GM21528 (cell line): ENCODE results near the gene C1orf159.

ENCODE experiments used
- ATAC-seq: cut with Tn5 transposase; IDR thresholded peaks from one replicate; pipeline ENCODE4 v1.9.1; 2021; ENCODE audit warnings: mild to moderate bottlenecking, moderate library complexity; ENCODE audit not compliant: unreplicated experiment, low FRiP score

The C1orf159 gene

GRCh38 chr1:1094981-1095380 is 20.9 kb downstream of the C1orf159 start:
- no peak for ATAC-seq

- no peak for ATAC-seq
Measured at GRCh38 chr1:1093610-1093943, 22.3 kb downstream of the C1orf159 start.

- no peak for ATAC-seq
Measured at GRCh38 chr1:1092894-1093609, 22.8 kb downstream of the C1orf159 start.

GRCh38 chr1:1092149-1092855 is 23.6 kb downstream of the C1orf159 start:
- no peak for ATAC-seq

- no peak for ATAC-seq
Measured at GRCh38 chr1:1091344-1092148, 24.3 kb downstream of the C1orf159 start.

GRCh38 chr1:1090424-1091343 is 25.2 kb downstream of the C1orf159 start:
- no peak for ATAC-seq

- ATAC-seq, result no peak
Measured at GRCh38 chr1:1089731-1090423, 26.0 kb downstream of the C1orf159 start.

- ATAC-seq, result no peak
Measured at GRCh38 chr1:1088801-1089680, 26.8 kb downstream of the C1orf159 start.

- ATAC-seq, result no peak
Measured at GRCh38 chr1:1088029-1088800, 27.7 kb downstream of the C1orf159 start.

GRCh38 chr1:1087351-1088028 is 28.4 kb downstream of the C1orf159 start:
- ATAC-seq, result no peak

GRCh38 chr1:1086911-1087341 is 29.0 kb downstream of the C1orf159 start:
- no peak for ATAC-seq

- no peak for ATAC-seq
Measured at GRCh38 chr1:1085911-1086841, 29.7 kb downstream of the C1orf159 start.

GRCh38 chr1:1085171-1085841 is 30.6 kb downstream of the C1orf159 start:
- no peak for ATAC-seq

GRCh38 chr1:1084372-1085170 is 31.3 kb downstream of the C1orf159 start:
- ATAC-seq, result no peak
